Measurements from ENCODE around the gene GPC6. TPM values are rescaled to one million over a fixed set of nuclear protein-coding genes. Genes with fewer than 3 reads are reported as not detected.

GPC6 gene
- total RNA-seq, 1 experiment from 2014 or later = not detected

DNA sequence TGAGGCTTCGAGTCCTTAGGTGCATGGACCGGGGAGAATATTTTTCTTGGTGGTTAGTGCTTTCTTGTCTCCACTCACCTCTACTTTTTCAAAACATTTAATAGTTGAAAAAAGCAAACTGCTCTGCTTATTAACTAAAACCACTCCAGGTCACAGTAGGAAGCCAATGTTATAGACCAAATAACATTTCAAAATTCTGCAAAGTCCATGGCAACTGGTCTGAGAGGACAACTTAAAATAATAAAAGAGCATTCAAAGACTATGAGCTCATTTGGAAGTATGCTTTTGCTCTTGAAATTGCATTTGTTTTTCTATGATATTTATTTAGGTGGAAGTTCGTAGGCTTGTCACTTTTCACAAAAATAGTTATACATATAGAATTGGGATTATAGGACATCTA is 769.9 kb downstream of the GPC6 start:
- H3K4me2 ChIP-seq = no peak overlapping the region
- H3K27me3 ChIP-seq (ENCODE audit: insufficient read depth, low read depth) = no peaks in the 10 kb centered on the region
- H3K36me3 ChIP-seq (ENCODE audit: low read depth) = no peaks in the 10 kb centered on the region
- H3K4me3 ChIP-seq = no peak overlapping the region
- no peaks in the 10 kb centered on the region for H3K4me1 ChIP-seq (replicated peaks; ENCODE audit: insufficient read depth)
- H3K9me2 ChIP-seq (ENCODE audit: insufficient read depth) = no peaks in the 10 kb centered on the region
- no peaks in the 10 kb centered on the region for H4K20me1 ChIP-seq (ENCODE audit: insufficient read depth)
- no peak overlapping the region for H2AFZ ChIP-seq
- no peak for DNase-seq
- BruUV-seq (replicated peaks) = no TSS peak
- H3K27ac ChIP-seq = no peak overlapping the region
- POLR2A ChIA-PET (ENCODE audit: unreplicated experiment) = no interaction called here
- H3K79me2 ChIP-seq (ENCODE audit: low read depth) = no peaks in the 10 kb centered on the region
- intact Hi-C loops (cut with micrococcal nuclease; ENCODE audit: unreplicated experiment) = no loop called here
- CTCF ChIA-PET = no interaction called here
- no peaks in the 10 kb centered on the region for H3F3A ChIP-seq (ENCODE audit: insufficient read depth, low read depth)
- TF ChIP-seq, protein P1, sequence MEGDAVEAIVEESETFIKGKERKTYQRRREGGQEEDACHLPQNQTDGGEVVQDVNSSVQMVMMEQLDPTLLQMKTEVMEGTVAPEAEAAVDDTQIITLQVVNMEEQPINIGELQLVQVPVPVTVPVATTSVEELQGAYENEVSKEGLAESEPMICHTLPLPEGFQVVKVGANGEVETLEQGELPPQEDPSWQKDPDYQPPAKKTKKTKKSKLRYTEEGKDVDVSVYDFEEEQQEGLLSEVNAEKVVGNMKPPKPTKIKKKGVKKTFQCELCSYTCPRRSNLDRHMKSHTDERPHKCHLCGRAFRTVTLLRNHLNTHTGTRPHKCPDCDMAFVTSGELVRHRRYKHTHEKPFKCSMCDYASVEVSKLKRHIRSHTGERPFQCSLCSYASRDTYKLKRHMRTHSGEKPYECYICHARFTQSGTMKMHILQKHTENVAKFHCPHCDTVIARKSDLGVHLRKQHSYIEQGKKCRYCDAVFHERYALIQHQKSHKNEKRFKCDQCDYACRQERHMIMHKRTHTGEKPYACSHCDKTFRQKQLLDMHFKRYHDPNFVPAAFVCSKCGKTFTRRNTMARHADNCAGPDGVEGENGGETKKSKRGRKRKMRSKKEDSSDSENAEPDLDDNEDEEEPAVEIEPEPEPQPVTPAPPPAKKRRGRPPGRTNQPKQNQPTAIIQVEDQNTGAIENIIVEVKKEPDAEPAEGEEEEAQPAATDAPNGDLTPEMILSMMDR (conservative IDR thresholded peaks at IDR 0.05) = no peak
- no peak for TF ChIP-seq EZH2 (IDR thresholded peaks at IDR 0.05; ENCODE audit: low read depth)
- H3K9me3 ChIP-seq (ENCODE audit: insufficient read depth, low read depth) = no peaks in the 10 kb centered on the region

DNA sequence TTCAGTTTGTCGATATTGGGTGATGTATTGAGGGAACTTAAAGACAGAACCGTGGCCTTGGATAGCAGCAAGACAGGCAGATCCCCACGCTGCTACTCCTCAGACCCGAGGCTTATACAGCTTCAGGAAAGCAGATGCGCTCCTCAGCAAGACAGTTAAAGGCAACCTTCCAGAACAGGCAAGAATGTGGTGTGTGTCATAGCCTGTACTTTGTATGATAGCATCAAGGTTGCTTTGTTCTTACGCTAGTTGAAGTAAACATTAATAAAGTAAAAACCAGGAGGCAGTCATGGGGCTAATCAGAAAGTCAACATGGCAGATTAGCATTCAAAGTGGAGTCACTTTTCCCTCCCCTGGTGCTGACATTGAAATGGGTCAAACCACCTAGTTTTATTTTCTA is 779.7 kb downstream of the GPC6 start:
- ChIA-PET POLR2A (ENCODE audit: unreplicated experiment) (no interaction called here), CTCF (no interaction called here)
- H3K36me3 ChIP-seq (ENCODE audit: low read depth) = no peaks in the 10 kb centered on the region
- intact Hi-C loops (cut with micrococcal nuclease; ENCODE audit: unreplicated experiment) = no loop called here
- no peaks in the 10 kb centered on the region for H3K9me2 ChIP-seq (ENCODE audit: insufficient read depth)
- H3F3A ChIP-seq (ENCODE audit: insufficient read depth, low read depth) = no peaks in the 10 kb centered on the region
- no peaks in the 10 kb centered on the region for H3K27me3 ChIP-seq (ENCODE audit: insufficient read depth, low read depth)
- no peaks in the 10 kb centered on the region for H3K4me1 ChIP-seq (replicated peaks; ENCODE audit: insufficient read depth)
- H3K9me3 ChIP-seq (ENCODE audit: insufficient read depth, low read depth) = no peaks in the 10 kb centered on the region
- H4K20me1 ChIP-seq (ENCODE audit: insufficient read depth) = no peaks in the 10 kb centered on the region
- H2AFZ ChIP-seq = no peak overlapping the region
- TF ChIP-seq, protein P1 (conservative IDR thresholded peaks at IDR 0.05) = no peak
- no peak for TF ChIP-seq EZH2 (IDR thresholded peaks at IDR 0.05; ENCODE audit: low read depth)
- DNase-seq = no peak
- no TSS peak for BruUV-seq (replicated peaks)
- no peak overlapping the region for H3K27ac ChIP-seq
- no peaks in the 10 kb centered on the region for H3K79me2 ChIP-seq (ENCODE audit: low read depth)
- no peak overlapping the region for H3K4me2 ChIP-seq
- no peak overlapping the region for H3K4me3 ChIP-seq

DNA sequence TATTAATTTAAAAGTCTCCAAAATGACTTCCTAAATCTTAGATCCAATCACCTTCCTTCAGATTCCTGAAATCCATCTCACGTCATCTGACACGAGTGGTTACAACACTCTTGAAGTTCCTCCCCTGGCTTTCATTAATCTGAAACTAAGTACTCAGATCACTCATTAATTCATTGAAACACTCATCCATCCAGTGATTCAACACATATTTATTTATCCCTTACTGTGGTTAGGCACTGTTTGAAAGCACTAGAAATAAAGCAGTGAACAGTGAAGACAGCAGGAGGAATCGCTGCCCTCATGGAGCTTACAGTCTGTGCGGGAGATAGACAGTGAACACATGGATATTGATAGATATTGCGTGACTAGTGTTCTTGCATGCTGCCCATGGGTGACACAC is 780.5 kb downstream of the GPC6 start:
- Histone ChIP-seq H3K9me2 (ENCODE audit: insufficient read depth) (no peaks in the 10 kb centered on the region), H2AFZ (no peak overlapping the region), H3K4me2 (no peak overlapping the region), H3K27ac (no peak overlapping the region), H3K79me2 (ENCODE audit: low read depth) (no peaks in the 10 kb centered on the region), H3K27me3 (ENCODE audit: insufficient read depth, low read depth) (no peaks in the 10 kb centered on the region), H3K4me1 (replicated peaks; ENCODE audit: insufficient read depth) (no peaks in the 10 kb centered on the region), H3F3A (ENCODE audit: insufficient read depth, low read depth) (no peaks in the 10 kb centered on the region), H3K9me3 (ENCODE audit: insufficient read depth, low read depth) (no peaks in the 10 kb centered on the region), H3K4me3 (no peak overlapping the region), H3K36me3 (ENCODE audit: low read depth) (no peaks in the 10 kb centered on the region), H4K20me1 (ENCODE audit: insufficient read depth) (no peaks in the 10 kb centered on the region)
- ChIA-PET POLR2A (ENCODE audit: unreplicated experiment) (no interaction called here), CTCF (no interaction called here)
- BruUV-seq (replicated peaks) = no TSS peak
- TF ChIP-seq, protein P1 (conservative IDR thresholded peaks at IDR 0.05) = no peak
- TF ChIP-seq EZH2 (IDR thresholded peaks at IDR 0.05; ENCODE audit: low read depth) = no peak
- intact Hi-C loops (cut with micrococcal nuclease; ENCODE audit: unreplicated experiment) = no loop called here
- DNase-seq = no peak
